ENCODE results near the gene ITSN1. TPM values are rescaled to one million over a fixed set of nuclear protein-coding genes. Genes with fewer than 3 reads are reported as not detected.

The ITSN1 gene
- total and polyA plus RNA-seq, 2 of the 13 experiments (the other 11 are each of a cell fraction or from before 2014, with no cell fraction given), result 26.1 to 33.8 TPM

DNA sequence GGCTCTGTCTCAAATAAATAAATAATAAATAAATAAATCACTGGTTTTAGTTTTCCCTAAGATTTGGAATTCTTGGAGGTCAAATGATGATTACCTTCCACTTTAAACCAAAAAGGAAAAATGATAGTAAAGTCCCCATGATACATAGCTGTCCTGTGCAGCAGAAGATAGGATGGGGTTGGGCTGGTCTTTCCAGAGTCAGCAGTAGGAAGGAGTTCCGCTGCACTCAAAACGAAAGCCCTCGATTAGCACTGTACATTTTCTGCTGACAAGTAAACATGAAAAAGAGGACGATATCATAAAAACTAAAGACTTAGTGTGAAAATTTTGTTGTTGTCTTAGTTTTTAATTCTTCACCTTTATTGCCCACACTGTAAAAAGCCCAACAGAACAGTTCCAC lies 193.6 kb downstream of the ITSN1 start (continued):
- TF ChIP-seq MYC (CRISPR knock-in tag; IDR thresholded peaks at IDR 0.05; ENCODE audit: borderline replicate concordance) (no peak), KMT2A (CRISPR knock-in tag; IDR thresholded peaks at IDR 0.05) (no peak), SETDB1 (CRISPR knock-in tag; IDR thresholded peaks at IDR 0.05; ENCODE audit: borderline replicate concordance) (no peak), POLR2G (IDR thresholded peaks at IDR 0.05; ENCODE audit: low read depth, low read length) (no peak), ZBTB10 (CRISPR knock-in tag; IDR thresholded peaks at IDR 0.05; ENCODE audit: borderline replicate concordance) (no peak), ZNF567 (CRISPR knock-in tag; IDR thresholded peaks at IDR 0.05; ENCODE audit: borderline replicate concordance) (no peak), ZNF432 (CRISPR knock-in tag; IDR thresholded peaks at IDR 0.05; ENCODE audit: borderline replicate concordance) (no peak), ZNF607 (CRISPR knock-in tag; IDR thresholded peaks at IDR 0.05; ENCODE audit: borderline replicate concordance) (no peak), ZNF20 (CRISPR knock-in tag; IDR thresholded peaks at IDR 0.05) (no peak), PHF8 (CRISPR knock-in tag; IDR thresholded peaks at IDR 0.05) (no peak), ZNF703 (CRISPR knock-in tag; IDR thresholded peaks at IDR 0.05; ENCODE audit: borderline replicate concordance) (no peak)
- TF ChIP-seq, protein P1, sequence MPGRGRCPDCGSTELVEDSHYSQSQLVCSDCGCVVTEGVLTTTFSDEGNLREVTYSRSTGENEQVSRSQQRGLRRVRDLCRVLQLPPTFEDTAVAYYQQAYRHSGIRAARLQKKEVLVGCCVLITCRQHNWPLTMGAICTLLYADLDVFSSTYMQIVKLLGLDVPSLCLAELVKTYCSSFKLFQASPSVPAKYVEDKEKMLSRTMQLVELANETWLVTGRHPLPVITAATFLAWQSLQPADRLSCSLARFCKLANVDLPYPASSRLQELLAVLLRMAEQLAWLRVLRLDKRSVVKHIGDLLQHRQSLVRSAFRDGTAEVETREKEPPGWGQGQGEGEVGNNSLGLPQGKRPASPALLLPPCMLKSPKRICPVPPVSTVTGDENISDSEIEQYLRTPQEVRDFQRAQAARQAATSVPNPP (CRISPR knock-in tag; IDR thresholded peaks at IDR 0.05), result no peak
